ENCODE measurements around the gene DNAH5. TPM values are rescaled to one million over a fixed set of nuclear protein-coding genes. Genes with fewer than 3 reads are reported as not detected.

The DNAH5 gene
- polyA plus RNA-seq, 1 donor (not counting 4 experiments of a cell fraction or from before 2014, with no cell fraction given) = 0.73 TPM

DNA sequence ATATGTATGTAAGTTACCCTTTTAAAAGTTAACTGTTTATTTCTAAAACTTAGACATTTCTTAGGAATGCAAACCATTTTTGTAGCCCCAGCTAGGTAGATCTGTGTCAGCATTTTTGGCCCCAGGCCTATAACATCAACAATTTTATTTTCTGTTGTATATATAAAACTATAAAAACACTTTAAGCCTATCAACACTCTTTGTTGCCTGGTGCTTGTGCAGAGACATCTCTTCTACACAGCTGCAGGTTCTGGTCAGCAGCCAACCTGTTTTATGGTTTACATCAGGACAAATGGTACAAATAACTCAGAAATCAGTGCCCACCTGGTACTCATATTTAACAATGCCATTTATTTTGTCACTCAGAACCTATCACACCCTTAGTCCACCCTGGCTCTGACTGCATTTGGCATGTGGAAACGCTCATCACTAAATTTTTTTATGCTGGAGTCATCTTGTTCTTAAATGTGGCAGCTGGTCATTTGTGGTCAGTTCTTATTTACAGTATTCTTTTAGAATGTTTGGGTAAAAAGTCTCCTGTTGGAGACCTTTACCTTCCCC, 173.4 kb downstream of the DNAH5 start:
- Histone ChIP-seq H3K9me1 (ENCODE audit: control insufficient read depth, extremely low read depth, insufficient read depth, low read length) (no peaks in the 10 kb centered on the region), H3K9me3 (ENCODE audit: control insufficient read depth, low read depth, low read length) (no peaks in the 10 kb centered on the region), H3K36me3 (ENCODE audit: control insufficient read depth in 2 of 2, extremely low read depth in 1 of 2, insufficient read depth in 2 of 2, low read length in 2 of 2) (no peaks in the 10 kb centered on the region), H3K4me3 (ENCODE audit: control insufficient read depth in 2 of 3, extremely low read depth in 1 of 3, insufficient read depth in 2 of 3, low read depth in 1 of 3, low read length in 3 of 3) (no peak overlapping the region), H3K79me2 (ENCODE audit: control insufficient read depth, insufficient read depth, low read length) (no peaks in the 10 kb centered on the region), H3K27ac (ENCODE audit: control insufficient read depth, insufficient read depth, low read length) (no peak overlapping the region), H4K20me1 (ENCODE audit: control insufficient read depth, extremely low read depth, insufficient read depth, low read length) (no peaks in the 10 kb centered on the region), H3K9ac (ENCODE audit: control insufficient read depth, extremely low read depth, insufficient read depth, low read length) (no peak overlapping the region), H3K4me1 (ENCODE audit: control insufficient read depth, extremely low read depth, insufficient read depth, low read length) (no peaks in the 10 kb centered on the region), H2AFZ (ENCODE audit: control insufficient read depth, low read length) (no peak overlapping the region), H3K27me3 (ENCODE audit: control insufficient read depth, extremely low read depth, insufficient read depth, low read length) (no peaks in the 10 kb centered on the region), H3K4me2 (ENCODE audit: control insufficient read depth, extremely low read depth, insufficient read depth, low read depth, low read length) (no peak overlapping the region)
- DNase-seq (ENCODE audit: low read depth, low spot score) = no peak
- no peak for FAIRE-seq
- TF ChIP-seq CTCF (optimal IDR thresholded peaks at IDR 0.05 in 1 of 3, IDR thresholded peaks at IDR 0.05 in 1 of 3, conservative IDR thresholded peaks at IDR 0.05 in 1 of 3; ENCODE audit: extremely low read depth in 1 of 3, insufficient read depth in 2 of 3, low read length in 3 of 3) = no peak
- no peak for TF ChIP-seq EZH2 (IDR thresholded peaks at IDR 0.05; ENCODE audit: low read length)
- dilution Hi-C loops (cut with MboI; ENCODE audit: extremely low pct_ligation_motif_present, low sequenced_read_pairs) = no loop called here

- no peaks in the 10 kb centered on the region for H3K27me3 ChIP-seq (ENCODE audit: control insufficient read depth, extremely low read depth, insufficient read depth, low read length)
- H3K36me3 ChIP-seq (ENCODE audit: control insufficient read depth in 2 of 2, extremely low read depth in 1 of 2, insufficient read depth in 2 of 2, low read length in 2 of 2) = no peaks in the 10 kb centered on the region
- H3K9ac ChIP-seq (ENCODE audit: control insufficient read depth, extremely low read depth, insufficient read depth, low read length) = no peak overlapping the region
- no peaks in the 10 kb centered on the region for H3K79me2 ChIP-seq (ENCODE audit: control insufficient read depth, insufficient read depth, low read length)
- no peak overlapping the region for H3K4me2 ChIP-seq (ENCODE audit: control insufficient read depth, extremely low read depth, insufficient read depth, low read depth, low read length)
- no peak for FAIRE-seq
- no peak for TF ChIP-seq CTCF (optimal IDR thresholded peaks at IDR 0.05 in 1 of 3, IDR thresholded peaks at IDR 0.05 in 1 of 3, conservative IDR thresholded peaks at IDR 0.05 in 1 of 3; ENCODE audit: extremely low read depth in 1 of 3, insufficient read depth in 2 of 3, low read length in 3 of 3)
- TF ChIP-seq EZH2 (IDR thresholded peaks at IDR 0.05; ENCODE audit: low read length) = no peak
- H3K4me1 ChIP-seq (ENCODE audit: control insufficient read depth, extremely low read depth, insufficient read depth, low read length) = no peaks in the 10 kb centered on the region
- H4K20me1 ChIP-seq (ENCODE audit: control insufficient read depth, extremely low read depth, insufficient read depth, low read length) = no peaks in the 10 kb centered on the region
- no peaks in the 10 kb centered on the region for H3K9me3 ChIP-seq (ENCODE audit: control insufficient read depth, low read depth, low read length)
- H3K27ac ChIP-seq (ENCODE audit: control insufficient read depth, insufficient read depth, low read length) = no peak overlapping the region
- no peak overlapping the region for H2AFZ ChIP-seq (ENCODE audit: control insufficient read depth, low read length)
- no peak overlapping the region for H3K4me3 ChIP-seq (ENCODE audit: control insufficient read depth in 2 of 3, extremely low read depth in 1 of 3, insufficient read depth in 2 of 3, low read depth in 1 of 3, low read length in 3 of 3)
- DNase-seq (ENCODE audit: low read depth, low spot score) = no peak
- dilution Hi-C loops (cut with MboI; ENCODE audit: extremely low pct_ligation_motif_present, low sequenced_read_pairs) = no loop called here
- no peaks in the 10 kb centered on the region for H3K9me1 ChIP-seq (ENCODE audit: control insufficient read depth, extremely low read depth, insufficient read depth, low read length)
Observed at GRCh38 chr5:13766236-13766635, 178.3 kb downstream of the DNAH5 start.
